Activated naive CD4-positive, alpha-beta T cell treated with anti-CD3 and anti-CD28 coated beads, Interleukin-2, amount 10 ng/mL, durations not matched to agents 7 days and 5 days (primary cell): ENCODE data around the gene NINJ2.

Source experiments
- CTCF ChIA-PET: fragments of 350-600 bp; sonication (Branson Sonifier 250); formaldehyde crosslinking; loops from one replicate; lab custom pipeline; 2021; ENCODE audit warnings: antibody characterized with exemption; lab: Charles Lee
- DNase-seq: peaks from one replicate; pipeline ENCODE4 v3.0.0-alpha.2; 2020
- H3K27ac Mint-ChIP-seq: one replicate; pipeline ENCODE4 v1.8.0; 2021; ENCODE audit warnings: mild to moderate bottlenecking, moderate library complexity, mixed read lengths
- H3K27me3 Mint-ChIP-seq: one replicate; pipeline ENCODE4 v1.8.0; 2021; ENCODE audit warnings: mild to moderate bottlenecking, mixed read lengths
- H3K36me3 Mint-ChIP-seq: one replicate; pipeline ENCODE4 v1.8.0; 2021; ENCODE audit warnings: mixed read lengths
- H3K4me1 Mint-ChIP-seq: one replicate; pipeline ENCODE4 v1.8.0; 2021; ENCODE audit warnings: mixed read lengths
- H3K4me3 Mint-ChIP-seq: one replicate; pipeline ENCODE4 v1.8.0; 2021; ENCODE audit warnings: mild to moderate bottlenecking, moderate library complexity, mixed read lengths
- H3K9me3 Mint-ChIP-seq: one replicate; pipeline ENCODE4 v1.8.0; 2021; ENCODE audit warnings: mixed read lengths

NINJ2 gene

DNA sequence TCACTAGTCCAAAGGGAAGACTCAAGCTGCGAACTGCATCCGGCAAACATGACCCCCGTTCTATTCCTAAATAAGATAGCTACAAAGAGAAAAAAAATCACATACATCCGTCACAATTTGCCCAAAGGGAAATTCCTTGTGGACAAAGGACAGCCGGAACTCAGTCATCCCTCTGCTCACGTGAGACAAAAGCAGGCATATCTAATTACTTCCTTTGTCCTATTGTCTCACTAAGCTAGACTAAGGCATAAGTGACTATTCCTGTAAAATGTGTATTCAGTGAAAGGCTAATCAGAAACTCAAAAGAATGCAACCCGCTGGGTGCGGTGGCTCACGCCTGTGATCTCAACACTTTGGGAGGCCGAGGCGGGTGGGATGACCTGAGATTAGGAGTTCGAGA lies 27.2 kb upstream of the NINJ2 start:
- Mint-ChIP-seq H3K9me3 (peaks cover 2% of the 10 kb centered on the region), H3K4me3 (no peak overlapping the region), H3K4me1 (peaks cover 15% of the 10 kb centered on the region), H3K36me3 (peaks cover 7% of the 10 kb centered on the region), H3K27me3 (no peaks in the 10 kb centered on the region), H3K27ac (no peak overlapping the region)
- no peak for DNase-seq
- CTCF ChIA-PET, result no interaction called here

- H3K4me1 Mint-ChIP-seq, result peaks cover 35% of the 10 kb centered on the region
- DNase-seq, result peak; percentile 93
- no peaks in the 10 kb centered on the region for H3K9me3 Mint-ChIP-seq
- H3K4me3 Mint-ChIP-seq, result peak overlapping the region; percentile 33
- H3K27me3 Mint-ChIP-seq, result no peaks in the 10 kb centered on the region
- CTCF ChIA-PET, result interaction anchor here (0.8 to 2.3 kb wide), 3 partner anchors 66 to 109 kb away, joined by 4 to 12 read pairs (median 5); partner anchors contain the start of gene WNK1
- no peaks in the 10 kb centered on the region for H3K36me3 Mint-ChIP-seq
- H3K27ac Mint-ChIP-seq, result peak overlapping the region; percentile 95
Observed at GRCh38 chr12:685388-685787, 22.1 kb upstream of the NINJ2 start.

GRCh38 chr12:684416-684815 lies 21.2 kb upstream of the NINJ2 start:
- H3K36me3 Mint-ChIP-seq, result no peaks in the 10 kb centered on the region
- H3K27ac Mint-ChIP-seq, result no peak overlapping the region
- H3K9me3 Mint-ChIP-seq, result no peaks in the 10 kb centered on the region
- peaks cover 35% of the 10 kb centered on the region for H3K4me1 Mint-ChIP-seq
- H3K27me3 Mint-ChIP-seq, result no peaks in the 10 kb centered on the region
- no peak for DNase-seq
- no peak overlapping the region for H3K4me3 Mint-ChIP-seq
- CTCF ChIA-PET, result interaction anchor here (1.1 kb wide), 1 partner anchor 66 kb away, joined by 5 read pairs; no protein-coding TSS in a partner anchor

DNA sequence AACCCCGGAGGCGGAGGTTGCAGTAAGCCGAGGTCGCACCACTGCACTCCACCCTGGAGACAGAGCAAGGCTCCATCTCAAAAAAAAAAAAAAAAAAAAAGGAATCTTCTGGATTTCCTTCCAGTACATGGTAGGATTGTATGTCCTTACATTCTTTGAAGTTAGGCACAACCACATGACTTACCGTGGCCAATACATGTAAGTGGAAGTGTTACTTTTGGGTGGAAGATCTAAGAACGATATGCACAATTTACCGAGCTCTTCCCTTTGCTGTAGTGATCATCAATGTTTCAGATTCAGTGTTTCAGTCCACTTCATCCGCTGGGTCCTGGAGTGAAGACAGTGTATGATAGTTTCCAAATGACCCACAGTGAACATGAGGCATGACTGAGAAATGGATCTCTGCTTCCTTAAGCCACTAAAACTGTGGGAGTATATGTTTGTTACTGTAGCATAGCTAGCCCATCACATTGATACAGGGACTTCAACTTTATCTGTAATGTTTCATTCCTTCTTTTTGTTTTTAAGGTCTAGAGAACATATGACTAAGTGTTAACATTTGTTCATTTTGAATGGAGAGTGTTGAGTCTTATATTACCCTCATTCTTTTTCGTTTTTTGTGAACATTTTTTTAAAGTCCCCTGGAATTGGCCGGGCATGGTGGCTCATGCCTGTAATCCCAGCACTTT lies 18.5 kb upstream of the NINJ2 start:
- H3K9me3 Mint-ChIP-seq, result no peaks in the 10 kb centered on the region
- H3K27me3 Mint-ChIP-seq, result peaks cover 4% of the 10 kb centered on the region
- no peaks in the 10 kb centered on the region for H3K36me3 Mint-ChIP-seq
- H3K4me3 Mint-ChIP-seq, result no peak overlapping the region
- DNase-seq, result no peak
- CTCF ChIA-PET, result no interaction called here
- H3K27ac Mint-ChIP-seq, result no peak overlapping the region
- peaks cover 45% of the 10 kb centered on the region for H3K4me1 Mint-ChIP-seq

GRCh38 chr12:678747-679712 lies 15.8 kb upstream of the NINJ2 start:
- Mint-ChIP-seq H3K4me1 (peaks cover 39% of the 10 kb centered on the region), H3K4me3 (no peak overlapping the region), H3K36me3 (no peaks in the 10 kb centered on the region), H3K27ac (no peak overlapping the region), H3K9me3 (no peaks in the 10 kb centered on the region), H3K27me3 (peaks cover 4% of the 10 kb centered on the region)
- DNase-seq, result no peak
- CTCF ChIA-PET, result interaction anchor here (1.0 to 6.1 kb wide), 2 partner anchors 72 kb away, joined by 4 to 31 read pairs; partner anchors contain the start of gene WNK1

- no peak for DNase-seq
- Mint-ChIP-seq H3K36me3 (no peaks in the 10 kb centered on the region), H3K4me3 (no peak overlapping the region), H3K27ac (peak overlapping the region; percentile 64), H3K9me3 (no peaks in the 10 kb centered on the region), H3K27me3 (peaks cover 4% of the 10 kb centered on the region), H3K4me1 (peaks cover 62% of the 10 kb centered on the region)
- CTCF ChIA-PET, result interaction anchor here (6.1 kb wide), 1 partner anchor 75 kb away, joined by 31 read pairs; the partner anchor contains the start of gene WNK1
Observed at GRCh38 chr12:675562-675961, 12.3 kb upstream of the NINJ2 start.

- Mint-ChIP-seq H3K27ac (peak overlapping the region; percentile 98), H3K4me1 (peaks cover 69% of the 10 kb centered on the region), H3K27me3 (peaks cover 4% of the 10 kb centered on the region), H3K36me3 (no peaks in the 10 kb centered on the region), H3K9me3 (no peaks in the 10 kb centered on the region), H3K4me3 (peak overlapping the region; percentile 71)
- peak; percentile 80 for DNase-seq
- CTCF ChIA-PET, result interaction anchor here (0.6 to 6.1 kb wide), 5 partner anchors 12 to 141 kb away, joined by 3 to 31 read pairs (median 3); partner anchors contain the start of gene WNK1
Observed at GRCh38 chr12:674272-674781, 11.1 kb upstream of the NINJ2 start.

- CTCF ChIA-PET, result interaction anchor here (0.6 to 6.1 kb wide), 6 partner anchors 11 to 141 kb away, joined by 3 to 31 read pairs (median 4); partner anchors contain the start of gene WNK1
- no peak for DNase-seq
- peaks cover 70% of the 10 kb centered on the region for H3K4me1 Mint-ChIP-seq
Observed at GRCh38 chr12:673849-674248, 10.6 kb upstream of the NINJ2 start.

DNA sequence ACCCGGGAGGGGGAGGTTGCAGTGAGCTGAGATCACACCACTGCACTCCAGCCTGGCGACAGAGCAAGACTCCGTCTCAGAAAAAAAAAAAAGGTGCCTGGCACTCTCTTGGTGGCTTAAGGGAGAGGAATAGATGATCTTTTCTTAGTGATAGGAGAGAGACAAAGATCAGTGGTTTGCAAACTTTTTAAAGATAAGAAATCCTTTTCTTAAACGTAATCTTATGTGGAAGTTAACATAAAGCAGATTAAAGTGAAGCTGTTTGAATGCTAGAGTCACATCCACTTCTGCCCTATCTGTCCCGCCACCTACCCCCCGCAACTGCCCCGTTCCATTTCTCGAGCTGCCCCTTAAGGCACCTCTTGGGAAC lies 6.3 kb upstream of the NINJ2 start:
- CTCF ChIA-PET, result interaction anchor here (0.7 to 3.7 kb wide), 3 partner anchors 27 to 94 kb away, joined by 3 to 22 read pairs (median 4); partner anchors contain the start of gene WNK1
- Mint-ChIP-seq H3K27ac (no peak overlapping the region), H3K4me1 (peaks cover 66% of the 10 kb centered on the region), H3K27me3 (peaks cover 10% of the 10 kb centered on the region), H3K4me3 (no peak overlapping the region), H3K9me3 (no peaks in the 10 kb centered on the region), H3K36me3 (no peaks in the 10 kb centered on the region)
- no peak for DNase-seq

More at GRCh38 chr12:673849-674248, 10.6 kb upstream of the NINJ2 start:
- H3K36me3 Mint-ChIP-seq, result no peaks in the 10 kb centered on the region
- H3K9me3 Mint-ChIP-seq, result no peaks in the 10 kb centered on the region
- H3K4me3 Mint-ChIP-seq, result peak overlapping the region; percentile 71
- H3K27me3 Mint-ChIP-seq, result peaks cover 2% of the 10 kb centered on the region
- peak overlapping the region; percentile 98 for H3K27ac Mint-ChIP-seq

- H3K27me3 Mint-ChIP-seq, result peaks cover 17% of the 10 kb centered on the region
- no peaks in the 10 kb centered on the region for H3K36me3 Mint-ChIP-seq
- DNase-seq, result no peak
- H3K27ac Mint-ChIP-seq, result no peak overlapping the region
- H3K9me3 Mint-ChIP-seq, result no peaks in the 10 kb centered on the region
- peaks cover 65% of the 10 kb centered on the region for H3K4me1 Mint-ChIP-seq
- no peak overlapping the region for H3K4me3 Mint-ChIP-seq
- CTCF ChIA-PET, result interaction anchor here (1.1 to 3.7 kb wide), 4 partner anchors 16 to 84 kb away, joined by 3 to 22 read pairs (median 4); partner anchors contain the start of gene WNK1
Observed at GRCh38 chr12:668090-668481, 4.8 kb upstream of the NINJ2 start.

DNA sequence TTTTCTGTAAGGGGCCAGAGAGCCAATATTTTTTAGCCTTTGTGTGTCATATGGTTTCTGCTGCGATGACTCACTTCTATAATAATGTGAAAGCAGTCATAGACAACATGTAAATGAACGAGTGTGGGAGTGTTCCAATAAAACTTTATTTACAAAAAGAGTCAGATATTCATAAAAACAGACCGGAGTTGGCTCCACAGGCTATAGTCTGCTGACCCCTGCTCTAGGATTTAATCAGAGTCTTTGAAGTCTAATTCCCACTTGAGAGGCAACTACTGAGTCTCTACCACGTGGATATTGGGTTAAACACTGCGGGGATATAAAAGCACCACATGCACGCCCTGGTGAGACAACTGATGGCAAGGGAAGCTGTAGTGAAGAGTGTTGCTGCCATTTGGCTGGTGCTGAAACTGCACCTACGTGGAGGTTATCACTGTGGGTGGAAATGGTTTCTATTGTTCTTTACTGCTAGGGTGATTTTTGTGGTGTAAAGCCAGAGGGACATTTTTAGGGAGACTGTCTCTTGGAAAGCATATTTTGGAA lies 3.6 kb upstream of the NINJ2 start:
- Mint-ChIP-seq H3K27me3 (peaks cover 25% of the 10 kb centered on the region), H3K4me1 (peaks cover 64% of the 10 kb centered on the region), H3K36me3 (no peaks in the 10 kb centered on the region), H3K9me3 (no peaks in the 10 kb centered on the region), H3K4me3 (no peak overlapping the region), H3K27ac (no peak overlapping the region)
- CTCF ChIA-PET, result interaction anchor here (0.7 to 3.7 kb wide), 4 partner anchors 52 to 90 kb away, joined by 3 to 22 read pairs (median 4); partner anchors contain the start of gene WNK1
- peak; percentile 34 for DNase-seq

DNA sequence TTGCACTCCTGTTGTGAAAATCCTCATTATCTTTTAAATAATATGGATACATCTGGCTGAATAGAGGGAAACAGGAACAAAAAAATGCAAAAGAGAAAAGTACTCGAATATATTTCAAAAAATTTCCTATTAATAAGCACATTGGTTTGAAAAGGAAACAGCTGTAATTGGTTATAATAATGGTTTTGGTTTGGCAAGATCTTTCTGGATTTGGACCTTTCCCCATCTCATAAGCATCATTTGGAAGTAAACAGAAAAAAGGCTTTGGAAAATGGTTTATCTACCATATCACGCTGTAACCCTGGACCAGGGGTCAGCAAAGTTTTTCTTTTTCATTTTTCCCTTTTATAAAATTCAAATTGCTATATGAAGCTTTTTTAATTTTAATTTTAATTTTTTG lies 2.8 kb upstream of the NINJ2 start:
- CTCF ChIA-PET, result interaction anchor here (1.1 kb wide), 1 partner anchor 62 kb away, joined by 3 read pairs; no protein-coding TSS in a partner anchor
- peaks cover 67% of the 10 kb centered on the region for H3K4me1 Mint-ChIP-seq
- DNase-seq, result no peak
- H3K27ac Mint-ChIP-seq, result no peak overlapping the region
- no peaks in the 10 kb centered on the region for H3K36me3 Mint-ChIP-seq
- H3K27me3 Mint-ChIP-seq, result peaks cover 25% of the 10 kb centered on the region
- no peaks in the 10 kb centered on the region for H3K9me3 Mint-ChIP-seq
- no peak overlapping the region for H3K4me3 Mint-ChIP-seq

DNA sequence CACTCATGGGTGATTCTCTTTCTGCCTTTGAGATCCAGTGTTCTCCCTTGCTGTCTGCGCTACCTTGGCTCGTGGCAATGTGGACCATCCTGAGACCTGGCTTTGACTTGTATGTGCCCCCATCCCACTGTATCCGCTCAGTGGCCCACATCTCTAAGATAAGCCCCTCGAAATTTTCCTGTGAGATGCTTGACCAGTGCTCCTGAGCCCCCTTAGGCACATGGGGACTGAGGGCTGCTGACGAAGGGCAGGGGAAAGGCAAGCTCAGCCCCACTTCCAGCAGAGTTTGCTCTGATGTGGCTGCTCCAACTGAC lies 1.5 kb upstream of the NINJ2 start:
- no peaks in the 10 kb centered on the region for H3K36me3 Mint-ChIP-seq
- DNase-seq, result no peak
- H3K9me3 Mint-ChIP-seq, result no peaks in the 10 kb centered on the region
- H3K27ac Mint-ChIP-seq, result no peak overlapping the region
- H3K4me1 Mint-ChIP-seq, result peaks cover 60% of the 10 kb centered on the region
- H3K27me3 Mint-ChIP-seq, result peaks cover 25% of the 10 kb centered on the region
- H3K4me3 Mint-ChIP-seq, result no peak overlapping the region
- CTCF ChIA-PET, result no interaction called here
